ENCODE measurements around the gene POLR3H. TPM values are rescaled to one million over a fixed set of nuclear protein-coding genes. Genes with fewer than 3 reads are reported as not detected.

POLR3H gene
- total and polyA plus RNA-seq, 2 donors (not counting 3 experiments of a cell fraction or from before 2014, with no cell fraction given), result 31.2 to 39.4 TPM

GRCh38 chr22:41491374-41492100, 52.7 kb downstream of the POLR3H start:
- H3K4me2 ChIP-seq (ENCODE audit: insufficient read depth, low read length), result no peak overlapping the region
- CTCF ChIA-PET, result interaction anchor here (0.7 to 2.0 kb wide), 4 partner anchors 8 to 88 kb away, joined by 3 to 7 read pairs (median 4); no protein-coding TSS in a partner anchor
- dilution Hi-C loops (cut with MboI; ENCODE audit: extremely low pct_ligation_motif_present, low sequenced_read_pairs) (no loop called here), intact Hi-C loops (cut with micrococcal nuclease) (no loop called here)
- H2AFZ ChIP-seq (ENCODE audit: low read depth, low read length), result no peak overlapping the region
- no peak overlapping the region for H3K9ac ChIP-seq (replicated peaks; ENCODE audit: extremely low read depth, insufficient read depth, low read length)
- H3K79me2 ChIP-seq (ENCODE audit: control insufficient read depth, insufficient read depth, low read length), result peaks cover 33% of the 10 kb centered on the region
- FAIRE-seq (peak; percentile 8), DNase-seq (ENCODE audit: low read depth, low spot score) (no peak)
- H3K9me1 ChIP-seq (replicated peaks; ENCODE audit: control insufficient read depth, extremely low read depth, insufficient read depth, low read length), result no peaks in the 10 kb centered on the region
- H3K4me1 ChIP-seq (ENCODE audit: control insufficient read depth, extremely low read depth, insufficient read depth, low read length), result no peaks in the 10 kb centered on the region
- no peak overlapping the region for H3K4me3 ChIP-seq (replicated peaks in 1 of 3; ENCODE audit: insufficient read depth in 1 of 3, low read depth in 1 of 3, low read length in 3 of 3)
- H3K9me3 ChIP-seq (replicated peaks; ENCODE audit: control insufficient read depth, insufficient read depth, low read length), result no peaks in the 10 kb centered on the region
- no peaks in the 10 kb centered on the region for H3K27me3 ChIP-seq (ENCODE audit: control insufficient read depth in 2 of 2, insufficient read depth in 2 of 2, low read length in 2 of 2)
- H4K20me1 ChIP-seq (replicated peaks; ENCODE audit: control insufficient read depth, extremely low read depth, insufficient read depth, low read length), result no peaks in the 10 kb centered on the region
- no TSS peak for BruUV-seq (replicated peaks)
- POLR2A ChIA-PET, result no interaction called here
- no peak for TF ChIP-seq MYC (IDR thresholded peaks at IDR 0.05; ENCODE audit: low read depth, low read length)
- no peak for TF ChIP-seq FOS (IDR thresholded peaks at IDR 0.05; ENCODE audit: borderline replicate concordance, insufficient read depth, low read length)
- no peak for TF ChIP-seq POLR2AphosphoS5 (IDR thresholded peaks at IDR 0.05; ENCODE audit: insufficient read depth, low read depth, low read length)
- TF ChIP-seq EZH2 (IDR thresholded peaks at IDR 0.05; ENCODE audit: borderline replicate concordance, low read depth, low read length, severe bottlenecking), result no peak
- TF ChIP-seq POLR2A (IDR thresholded peaks at IDR 0.05; ENCODE audit: low read depth, low read length), result no peak
- TF ChIP-seq CTCF (IDR thresholded peaks at IDR 0.05; ENCODE audit: extremely low read depth in 1 of 2, insufficient read depth in 1 of 2, low read depth in 1 of 2, low read length in 2 of 2), result no peak
- TF ChIP-seq JUN (IDR thresholded peaks at IDR 0.05; ENCODE audit: borderline replicate concordance, insufficient read depth, insufficient read length, low read depth), result no peak
- TF ChIP-seq, protein P1, sequence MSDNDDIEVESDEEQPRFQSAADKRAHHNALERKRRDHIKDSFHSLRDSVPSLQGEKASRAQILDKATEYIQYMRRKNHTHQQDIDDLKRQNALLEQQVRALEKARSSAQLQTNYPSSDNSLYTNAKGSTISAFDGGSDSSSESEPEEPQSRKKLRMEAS (IDR thresholded peaks at IDR 0.05; ENCODE audit: insufficient read depth, insufficient read length), result no peak
- no peaks in the 10 kb centered on the region for H3K36me3 ChIP-seq (ENCODE audit: control insufficient read depth in 2 of 2, extremely low read depth in 1 of 2, insufficient read depth in 2 of 2, low read length in 2 of 2)
- H3K27ac ChIP-seq (ENCODE audit: insufficient read depth, low read depth, low read length), result no peak overlapping the region

Measured in endothelial cell of umbilical vein (primary cell).